Activated CD4-positive, alpha-beta T cell treated with anti-CD3 and anti-CD28 coated beads, Interleukin-2, amount 10 ng/mL, durations not matched to agents 7 days and 5 days (primary cell): Measurements from ENCODE around the gene SKOR2. TPM values are rescaled to one million over a fixed set of nuclear protein-coding genes. Genes with fewer than 3 reads are reported as not detected.
"Not testable (repeated sequence)": the region's sequence is repeated elsewhere in the genome, so short reads cannot be mapped to it uniquely, and the experiment has no call there.

ENCODE experiments used
- CTCF ChIA-PET: fragments of 350-600 bp; sonication (Branson Sonifier 250); formaldehyde crosslinking; loops from one replicate; lab custom pipeline; 2021; ENCODE audit warnings: antibody characterized with exemption; lab: Charles Lee
- POLR2A ChIA-PET: fragments of 350-600 bp; sonication (Branson Sonifier 250); formaldehyde crosslinking; loops from one replicate; lab custom pipeline; 2021; ENCODE audit warnings: antibody characterized with exemption; lab: Charles Lee
- DNase-seq: peaks from one replicate; pipeline ENCODE4 v3.0.0-alpha.2; 2020
- H3K27ac Mint-ChIP-seq: one replicate; pipeline ENCODE4 v1.8.0; 2021; ENCODE audit warnings: mild to moderate bottlenecking, moderate library complexity, mixed read lengths
- H3K27me3 Mint-ChIP-seq: one replicate; pipeline ENCODE4 v1.8.0; 2021; ENCODE audit warnings: mixed read lengths
- H3K36me3 Mint-ChIP-seq: one replicate; pipeline ENCODE4 v1.8.0; 2021; ENCODE audit warnings: low read depth, mixed read lengths
- H3K4me1 Mint-ChIP-seq: one replicate; pipeline ENCODE4 v1.8.0; 2021; ENCODE audit warnings: mixed read lengths
- H3K4me3 Mint-ChIP-seq: one replicate; pipeline ENCODE4 v1.8.0; 2021; ENCODE audit warnings: mild to moderate bottlenecking, moderate library complexity, mixed read lengths
- H3K9me3 Mint-ChIP-seq: one replicate; pipeline ENCODE4 v1.8.0; 2021; ENCODE audit warnings: mixed read lengths
- total RNA-seq, 2 experiments: library from RNA; stranded (reverse); gene quantifications; one replicate each; pipeline ENCODE4 v1.2.3, GENCODE V29; 2021

Gene SKOR2
- total RNA-seq, 2 experiments from 2014 or later, result not detected

- H3K4me1 Mint-ChIP-seq, result peaks cover 2% of the 10 kb centered on the region
- H3K27ac Mint-ChIP-seq, result no peak overlapping the region
- no peaks in the 10 kb centered on the region for H3K9me3 Mint-ChIP-seq
- no peaks in the 10 kb centered on the region for H3K27me3 Mint-ChIP-seq
- peaks cover 3% of the 10 kb centered on the region for H3K36me3 Mint-ChIP-seq
- POLR2A ChIA-PET, result no interaction called here
- CTCF ChIA-PET, result no interaction called here
- H3K4me3 Mint-ChIP-seq, result no peak overlapping the region
- DNase-seq, result no peak
These were observed 76.1 kb downstream of the SKOR2 start for GRCh38 chr18:47175283-47175897.

- POLR2A ChIA-PET, result no interaction called here
- Mint-ChIP-seq H3K27ac (no peak overlapping the region), H3K27me3 (no peaks in the 10 kb centered on the region), H3K36me3 (peaks cover 3% of the 10 kb centered on the region), H3K4me3 (no peak overlapping the region), H3K4me1 (peaks cover 4% of the 10 kb centered on the region), H3K9me3 (no peaks in the 10 kb centered on the region)
- no peak for DNase-seq
- CTCF ChIA-PET, result no interaction called here
These were observed 76.8 kb downstream of the SKOR2 start for GRCh38 chr18:47174545-47175116.

GRCh38 chr18:47172476-47172875 is 79.0 kb downstream of the SKOR2 start:
- CTCF ChIA-PET, result no interaction called here
- POLR2A ChIA-PET, result no interaction called here
- Mint-ChIP-seq H3K4me1 (peaks cover 11% of the 10 kb centered on the region), H3K9me3 (no peaks in the 10 kb centered on the region), H3K4me3 (no peak overlapping the region), H3K27me3 (no peaks in the 10 kb centered on the region), H3K36me3 (peaks cover 3% of the 10 kb centered on the region), H3K27ac (no peak overlapping the region)
- DNase-seq, result no peak

GRCh38 chr18:47168913-47169312 is 82.5 kb downstream of the SKOR2 start:
- Mint-ChIP-seq H3K9me3 (no peaks in the 10 kb centered on the region), H3K4me3 (no peak overlapping the region), H3K4me1 (peaks cover 21% of the 10 kb centered on the region), H3K36me3 (peaks cover 10% of the 10 kb centered on the region), H3K27ac (no peak overlapping the region), H3K27me3 (no peaks in the 10 kb centered on the region)
- no peak for DNase-seq
- ChIA-PET POLR2A (no interaction called here), CTCF (interaction anchor here (0.7 kb wide), 1 partner anchor 210 kb away, joined by 3 read pairs; no protein-coding TSS in a partner anchor)

GRCh38 chr18:47168509-47168908 is 83.0 kb downstream of the SKOR2 start:
- POLR2A ChIA-PET, result no interaction called here
- Mint-ChIP-seq H3K36me3 (peaks cover 11% of the 10 kb centered on the region), H3K9me3 (no peaks in the 10 kb centered on the region), H3K27ac (no peak overlapping the region), H3K27me3 (no peaks in the 10 kb centered on the region), H3K4me1 (peaks cover 24% of the 10 kb centered on the region), H3K4me3 (no peak overlapping the region)
- no peak for DNase-seq
- CTCF ChIA-PET, result interaction anchor here (0.7 kb wide), 1 partner anchor 210 kb away, joined by 3 read pairs; no protein-coding TSS in a partner anchor

- ChIA-PET POLR2A (no interaction called here), CTCF (interaction anchor here (0.6 kb wide), 1 partner anchor 468 kb away, joined by 3 read pairs; no protein-coding TSS in a partner anchor)
- no peak overlapping the region for H3K27ac Mint-ChIP-seq
- H3K27me3 Mint-ChIP-seq, result no peaks in the 10 kb centered on the region
- peaks cover 28% of the 10 kb centered on the region for H3K4me1 Mint-ChIP-seq
- DNase-seq, result no peak
- no peak overlapping the region for H3K4me3 Mint-ChIP-seq
- H3K36me3 Mint-ChIP-seq, result peaks cover 13% of the 10 kb centered on the region
- H3K9me3 Mint-ChIP-seq, result no peaks in the 10 kb centered on the region
These were observed 85.2 kb downstream of the SKOR2 start for GRCh38 chr18:47166294-47166693.

GRCh38 chr18:47163241-47163640 is 88.2 kb downstream of the SKOR2 start:
- peaks cover 20% of the 10 kb centered on the region for H3K4me1 Mint-ChIP-seq
- no peak for DNase-seq
- no peaks in the 10 kb centered on the region for H3K27me3 Mint-ChIP-seq
- peaks cover 13% of the 10 kb centered on the region for H3K36me3 Mint-ChIP-seq
- H3K4me3 Mint-ChIP-seq, result no peak overlapping the region
- H3K9me3 Mint-ChIP-seq, result no peaks in the 10 kb centered on the region
- ChIA-PET POLR2A (no interaction called here), CTCF (interaction anchor here (0.6 kb wide), 1 partner anchor 965 kb away, joined by 3 read pairs; no protein-coding TSS in a partner anchor)
- no peak overlapping the region for H3K27ac Mint-ChIP-seq

- Mint-ChIP-seq H3K36me3 (peaks cover 11% of the 10 kb centered on the region), H3K9me3 (no peaks in the 10 kb centered on the region), H3K27ac (no peak overlapping the region), H3K27me3 (no peaks in the 10 kb centered on the region), H3K4me3 (no peak overlapping the region), H3K4me1 (peaks cover 19% of the 10 kb centered on the region)
- no peak for DNase-seq
- ChIA-PET POLR2A (no interaction called here), CTCF (no interaction called here)
These were observed 91.2 kb downstream of the SKOR2 start for GRCh38 chr18:47160256-47160655.

- H3K27me3 Mint-ChIP-seq, H3K36me3 Mint-ChIP-seq, H3K9me3 Mint-ChIP-seq, DNase-seq, POLR2A ChIA-PET, H3K4me3 Mint-ChIP-seq, H3K4me1 Mint-ChIP-seq, H3K27ac Mint-ChIP-seq: not testable (repeated sequence)
- CTCF ChIA-PET, result interaction anchor here (1.3 kb wide), 1 partner anchor 8 kb away, joined by 4 read pairs; the partner anchor contains the start of gene HDHD2
These were observed 93.1 kb downstream of the SKOR2 start for GRCh38 chr18:47158404-47158803.

Other genes with a start within 250 kb of the SKOR2 start
- not detected for gene ELOA2, start 216.0 kb downstream of the SKOR2 start, total RNA-seq
- 10 to 100 TPM; 31.2 to 34.3 TPM for gene HDHD2, start 101.2 kb downstream of the SKOR2 start, total RNA-seq
- 10 to 100 TPM; 10.5 to 11.7 TPM for gene IER3IP1, start 75.3 kb downstream of the SKOR2 start, total RNA-seq